AG09319 (cell line): ENCODE results near the gene SALL4.

Experiments
- DNase-seq: peaks from one replicate; pipeline ENCODE4 v3.0.0-alpha.2; 2010; ENCODE audit warnings: low read depth; ENCODE audit errors: extremely low read depth
- TF ChIP-seq, protein P1 (sequence below): IDR thresholded peaks from 2 replicates; pipeline ENCODE4 v1.5.1; 2011; ENCODE audit warnings: low read depth, mild to moderate bottlenecking, inconsistent platforms, low read length, moderate library complexity

Gene SALL4

DNA sequence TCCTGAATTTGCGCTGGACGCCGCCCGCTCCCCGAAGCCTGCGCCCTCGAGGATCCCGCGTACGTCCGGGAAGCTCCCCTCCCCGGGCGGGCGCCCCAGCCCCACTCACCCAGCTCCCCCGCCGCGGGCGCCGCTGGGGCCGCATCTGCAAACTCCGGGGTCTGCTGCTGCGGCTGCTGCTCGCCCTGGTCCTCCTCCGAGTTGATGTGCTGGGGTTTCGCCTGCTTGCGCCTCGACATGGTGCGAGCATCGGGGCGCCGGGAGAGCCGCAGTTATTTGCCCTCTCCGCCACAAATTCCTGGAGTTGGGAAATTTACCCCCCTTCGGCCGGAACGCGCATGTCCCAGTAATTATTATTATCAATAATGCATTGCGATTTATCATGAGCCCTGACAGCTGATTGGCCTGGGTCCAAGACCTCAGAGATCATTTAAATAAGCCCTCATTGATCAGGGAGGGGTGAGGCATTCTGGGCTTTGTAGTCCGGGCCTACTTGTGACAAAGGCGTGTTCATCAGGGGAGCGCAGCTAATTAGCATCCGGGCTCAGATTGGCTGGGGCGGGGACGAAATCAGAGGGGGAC, at the start of gene SALL4:
Gene SALL4 (minus strand): TSS at position 352 of the 582 bp plus-strand sequence. CDS start 113 bp downstream, at position 239.
- no peak for DNase-seq
- TF ChIP-seq, protein P1, sequence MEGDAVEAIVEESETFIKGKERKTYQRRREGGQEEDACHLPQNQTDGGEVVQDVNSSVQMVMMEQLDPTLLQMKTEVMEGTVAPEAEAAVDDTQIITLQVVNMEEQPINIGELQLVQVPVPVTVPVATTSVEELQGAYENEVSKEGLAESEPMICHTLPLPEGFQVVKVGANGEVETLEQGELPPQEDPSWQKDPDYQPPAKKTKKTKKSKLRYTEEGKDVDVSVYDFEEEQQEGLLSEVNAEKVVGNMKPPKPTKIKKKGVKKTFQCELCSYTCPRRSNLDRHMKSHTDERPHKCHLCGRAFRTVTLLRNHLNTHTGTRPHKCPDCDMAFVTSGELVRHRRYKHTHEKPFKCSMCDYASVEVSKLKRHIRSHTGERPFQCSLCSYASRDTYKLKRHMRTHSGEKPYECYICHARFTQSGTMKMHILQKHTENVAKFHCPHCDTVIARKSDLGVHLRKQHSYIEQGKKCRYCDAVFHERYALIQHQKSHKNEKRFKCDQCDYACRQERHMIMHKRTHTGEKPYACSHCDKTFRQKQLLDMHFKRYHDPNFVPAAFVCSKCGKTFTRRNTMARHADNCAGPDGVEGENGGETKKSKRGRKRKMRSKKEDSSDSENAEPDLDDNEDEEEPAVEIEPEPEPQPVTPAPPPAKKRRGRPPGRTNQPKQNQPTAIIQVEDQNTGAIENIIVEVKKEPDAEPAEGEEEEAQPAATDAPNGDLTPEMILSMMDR = no peak

DNA sequence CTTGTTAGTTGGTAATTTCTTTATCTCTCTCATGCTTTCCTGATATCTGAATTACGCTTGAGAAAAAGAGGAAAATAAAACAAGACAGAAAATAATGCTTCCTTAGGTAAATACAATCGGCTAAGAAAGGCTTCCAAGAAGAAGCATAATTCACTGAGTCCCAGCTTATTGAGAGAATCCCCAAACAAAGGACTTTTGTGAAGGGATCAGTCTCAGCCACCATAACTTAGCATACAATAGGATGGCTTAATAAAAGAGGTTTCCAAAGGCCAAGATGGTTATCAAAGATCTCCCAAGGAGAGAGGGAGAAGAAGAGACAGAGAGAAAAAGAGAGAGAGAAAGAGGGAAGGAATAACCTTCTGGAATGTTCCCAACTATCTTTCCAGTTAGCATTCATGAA, 46.0 kb upstream of the SALL4 start:
- DNase-seq = no peak
- TF ChIP-seq, protein P1 = no peak

DNA sequence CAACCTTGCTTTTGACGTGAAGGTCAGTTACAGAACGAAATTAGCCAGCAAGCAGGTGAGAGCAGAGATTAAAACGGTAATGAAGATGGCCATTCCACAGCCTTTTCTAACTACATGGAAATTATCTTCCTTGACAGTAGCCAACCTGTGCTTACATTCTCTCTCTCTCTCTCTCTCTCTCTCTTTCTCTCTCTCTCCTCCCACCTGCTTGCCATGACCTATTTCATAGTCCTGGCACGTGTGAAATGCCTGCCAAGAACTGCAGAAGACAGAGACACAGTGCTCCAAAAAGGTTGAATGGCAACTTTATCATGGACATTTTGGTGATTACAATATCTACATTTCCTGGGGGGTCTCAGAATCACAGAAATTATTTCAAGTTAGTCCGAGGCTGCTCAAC, 38.5 kb upstream of the SALL4 start:
- no peak for DNase-seq
- TF ChIP-seq, protein P1 = no peak

DNA sequence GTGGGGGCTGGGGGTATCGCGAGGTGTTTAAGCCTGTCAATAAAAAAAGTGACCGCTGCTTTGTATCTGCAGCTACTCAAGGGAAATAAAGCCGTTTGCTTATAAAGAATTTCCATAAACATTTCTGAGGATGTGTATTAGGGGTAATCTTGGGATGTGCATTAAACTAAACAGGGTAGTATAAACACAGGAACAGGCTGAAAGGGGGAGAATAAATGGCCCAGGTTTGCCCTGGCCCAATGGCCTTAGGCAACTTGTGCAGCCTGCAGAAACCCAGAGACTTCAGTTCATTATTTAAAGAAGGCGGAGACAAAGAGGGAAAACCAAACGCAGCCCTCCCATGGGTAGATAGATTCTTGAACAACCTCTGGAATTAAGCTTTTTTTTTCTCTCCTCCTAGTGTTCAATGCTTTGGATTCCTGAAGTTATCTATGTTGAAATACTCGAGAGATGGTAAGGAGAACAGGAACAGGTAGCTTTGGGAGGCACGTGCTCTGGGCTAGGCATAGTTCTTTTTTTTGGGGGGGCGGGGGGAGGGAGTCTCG, 35.6 kb upstream of the SALL4 start:
- DNase-seq = no peak
- TF ChIP-seq, protein P1 = no peak

DNA sequence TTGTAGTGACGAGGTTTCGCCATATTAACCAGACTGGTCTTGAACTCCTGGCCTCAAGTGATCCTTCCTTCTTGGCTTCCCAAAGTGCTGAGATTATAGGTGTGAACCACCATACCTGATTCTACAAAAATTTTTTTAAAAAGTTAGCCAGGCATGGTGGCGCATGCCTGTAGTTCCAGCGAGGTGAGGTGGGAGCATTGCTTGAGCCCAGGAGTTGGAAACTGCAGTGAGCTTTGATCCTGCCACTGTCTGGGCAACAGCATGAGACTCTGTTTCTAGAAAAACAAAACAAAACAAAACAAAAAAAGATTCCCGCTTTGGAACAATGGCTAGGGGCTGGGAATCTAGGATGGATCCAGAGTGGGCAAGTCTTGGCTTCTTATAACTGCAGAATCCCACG, 35.1 kb upstream of the SALL4 start:
- no peak for DNase-seq
- TF ChIP-seq, protein P1 = no peak

DNA sequence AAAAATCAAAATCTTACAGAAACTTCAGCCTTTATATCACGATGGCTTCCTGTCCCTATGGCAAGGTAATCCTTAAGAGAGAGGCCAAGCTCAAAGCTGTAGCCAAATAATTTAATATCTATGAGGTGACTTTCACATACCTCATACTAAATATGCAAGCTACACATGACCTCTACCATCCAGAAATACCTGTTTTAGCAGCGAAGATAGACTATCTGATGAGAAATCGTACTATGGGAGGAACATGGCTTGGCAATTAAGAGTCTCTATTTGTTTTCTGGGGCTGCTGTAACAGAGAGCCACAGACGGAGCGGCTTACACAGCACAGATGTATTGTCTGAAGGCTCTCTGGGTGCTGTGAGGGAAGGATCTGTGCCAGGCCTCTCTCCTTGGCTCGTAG, 31.0 kb upstream of the SALL4 start:
- DNase-seq = no peak
- TF ChIP-seq, protein P1 = no peak

DNA sequence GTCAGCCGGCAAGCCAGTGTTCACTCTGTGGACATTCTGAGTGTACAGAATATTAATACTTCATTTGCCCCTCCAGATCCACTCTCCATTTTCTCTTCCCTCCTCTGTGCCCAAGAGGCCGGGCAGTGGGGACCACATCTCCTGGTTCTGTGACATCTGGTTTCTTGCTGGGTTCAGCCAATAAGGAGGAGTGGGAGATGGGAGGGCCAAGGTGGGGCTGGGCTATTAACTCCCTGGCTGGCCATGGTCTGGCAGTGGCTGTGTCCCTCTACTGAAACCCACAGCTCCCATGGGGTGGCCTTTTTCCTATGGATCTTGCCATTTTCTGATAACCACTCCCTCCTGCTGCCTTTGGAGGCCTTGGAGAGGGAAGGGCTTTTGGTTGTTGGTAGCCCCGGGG, 30.0 kb upstream of the SALL4 start:
- no peak for DNase-seq
- TF ChIP-seq, protein P1 = no peak
